HG03196 (cell line): ENCODE measurements around the gene MIGA1.
"Not testable (repeated sequence)": the region's sequence is repeated elsewhere in the genome, so short reads cannot be mapped to it uniquely, and the experiment has no call there.

Experiments used
- ATAC-seq: cut with Tn5 transposase; IDR thresholded peaks from one replicate; pipeline ENCODE4 v1.9.1; 2021; ENCODE audit not compliant: unreplicated experiment

Gene MIGA1

GRCh38 chr1:77797991-77798390 is 18.5 kb downstream of the MIGA1 start:
- ATAC-seq, result no peak

GRCh38 chr1:77802026-77802425 is 22.6 kb downstream of the MIGA1 start:
- ATAC-seq, result no peak

DNA sequence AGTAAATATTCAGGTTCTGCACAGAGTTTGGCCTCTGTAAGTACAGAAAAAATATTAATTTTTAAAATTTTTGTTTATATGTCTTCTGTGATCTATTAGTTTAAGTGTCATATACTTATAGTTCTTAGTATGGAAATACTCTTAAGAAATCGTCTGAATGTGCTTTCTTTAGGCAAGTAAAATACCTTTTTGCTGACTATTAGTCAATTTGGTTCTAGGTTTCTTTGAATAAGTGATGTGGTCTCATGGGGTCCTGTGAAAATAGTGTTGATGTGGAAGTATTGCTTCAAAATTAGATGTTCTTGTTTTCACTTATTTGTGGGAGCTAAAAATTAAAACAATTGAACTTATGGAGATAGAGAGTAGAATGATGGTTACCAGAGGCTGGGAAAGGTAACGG is 23.9 kb downstream of the MIGA1 start:
- ATAC-seq, result no peak

- ATAC-seq, result not testable (repeated sequence)
These were observed 30.5 kb downstream of the MIGA1 start for GRCh38 chr1:77809787-77810462.

GRCh38 chr1:77811589-77811988 is 32.1 kb downstream of the MIGA1 start:
- not testable (repeated sequence) for ATAC-seq

GRCh38 chr1:77817368-77818209 is 38.1 kb downstream of the MIGA1 start:
- no peak for ATAC-seq

DNA sequence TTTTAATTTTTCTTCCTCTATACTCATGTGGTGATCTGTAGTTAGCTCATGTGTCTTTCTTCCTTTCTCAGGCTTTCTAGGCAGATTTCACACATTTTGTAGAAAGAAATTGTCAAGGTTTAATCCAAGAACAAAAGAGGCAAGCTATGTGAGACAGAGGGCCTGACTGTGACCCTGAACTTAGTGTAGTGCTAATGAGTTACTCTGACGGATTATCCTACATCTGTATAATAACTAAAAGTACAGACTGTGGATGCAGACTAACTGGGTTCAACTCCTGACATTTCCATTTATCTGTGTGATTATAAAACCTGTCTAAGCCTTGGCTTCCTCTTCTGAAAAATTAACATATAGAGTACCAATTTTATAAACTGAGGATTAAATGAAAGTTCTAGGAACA is 40.7 kb downstream of the MIGA1 start:
- no peak for ATAC-seq

DNA sequence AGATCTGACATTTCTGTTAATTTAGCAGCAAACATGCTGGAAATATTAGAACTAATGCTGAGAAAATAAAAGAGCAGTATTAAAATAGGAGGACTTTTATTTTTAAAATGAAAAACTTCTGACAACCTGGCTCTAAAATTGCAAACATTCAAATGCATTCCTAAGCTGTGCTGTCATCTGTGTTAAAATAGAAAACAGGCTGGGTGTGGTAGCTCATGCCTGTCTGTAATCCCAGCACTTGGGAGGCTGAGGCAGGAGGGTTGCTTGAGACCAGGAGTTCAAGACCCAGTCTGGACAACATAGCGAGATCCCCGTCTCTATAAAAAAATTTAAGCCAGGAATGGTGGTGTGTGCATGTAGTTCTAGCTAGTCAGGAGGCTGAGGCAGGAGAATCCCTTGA is 44.6 kb downstream of the MIGA1 start:
- ATAC-seq, result no peak

DNA sequence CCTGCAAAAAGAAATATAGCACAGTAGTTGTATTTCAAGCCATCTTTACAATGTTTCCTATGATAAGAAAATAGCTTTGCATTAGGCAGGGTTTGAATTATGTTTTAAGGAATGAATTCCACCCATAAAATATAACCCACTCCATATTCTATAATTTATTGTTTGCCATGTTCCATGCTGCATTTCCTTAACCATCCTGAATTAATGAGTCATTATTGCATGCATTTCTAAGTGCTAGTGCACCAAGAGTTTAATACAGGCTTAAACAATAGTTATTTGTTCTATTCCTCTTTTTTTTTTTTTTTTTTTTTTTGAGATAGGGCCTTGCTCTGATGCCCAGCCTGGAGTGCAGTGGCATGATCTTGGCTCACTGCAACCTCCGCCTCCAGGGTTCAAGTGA is 45.2 kb downstream of the MIGA1 start:
- ATAC-seq, result no peak

- no peak for ATAC-seq
These were observed 45.8 kb downstream of the MIGA1 start for GRCh38 chr1:77825131-77825709.

DNA sequence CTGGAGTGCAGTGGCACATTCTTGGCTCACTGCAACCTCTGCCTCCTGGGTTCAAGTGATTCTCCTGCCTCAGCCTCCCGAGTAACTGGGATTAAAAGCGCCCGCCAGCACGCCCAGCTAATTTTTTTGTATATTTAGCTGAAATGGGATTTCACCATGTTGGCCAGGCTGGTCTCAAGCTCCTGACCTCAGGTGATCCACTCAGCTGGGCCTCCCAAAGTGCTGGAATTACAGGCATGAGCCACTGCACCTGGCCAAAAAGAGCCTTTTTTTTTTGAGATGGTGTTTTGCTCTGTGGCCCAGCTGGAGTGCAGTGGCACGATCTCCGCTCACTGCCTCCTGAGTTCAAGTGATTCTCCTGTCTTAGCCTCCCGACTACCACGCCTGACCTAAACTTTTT is 47.4 kb downstream of the MIGA1 start:
- not testable (repeated sequence) for ATAC-seq

- ATAC-seq, result no peak
These were observed 48.6 kb downstream of the MIGA1 start for GRCh38 chr1:77828098-77828497.

DNA sequence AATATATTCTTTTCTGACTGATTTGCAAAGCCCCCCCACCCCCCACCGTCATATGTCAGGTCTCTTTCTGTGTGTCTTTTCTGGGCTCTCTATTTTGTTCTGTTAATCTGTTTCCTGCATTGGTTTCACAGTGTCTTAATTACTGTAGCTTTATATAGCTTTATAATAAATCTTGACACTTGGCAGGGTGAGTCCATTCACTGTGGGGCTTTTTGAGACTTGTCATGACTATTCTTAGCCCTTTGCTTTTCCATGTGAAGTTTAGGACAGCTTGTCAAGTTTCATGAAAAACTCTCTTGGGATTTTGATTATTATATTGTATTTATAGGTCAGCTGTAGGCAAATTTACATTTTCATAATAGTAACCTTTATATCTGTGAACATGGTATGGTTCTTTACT is 50.4 kb downstream of the MIGA1 start:
- no peak for ATAC-seq

GRCh38 chr1:77830946-77831345 is 51.5 kb downstream of the MIGA1 start:
- ATAC-seq, result no peak

GRCh38 chr1:77831566-77831965 is 52.1 kb downstream of the MIGA1 start:
- no peak for ATAC-seq

DNA sequence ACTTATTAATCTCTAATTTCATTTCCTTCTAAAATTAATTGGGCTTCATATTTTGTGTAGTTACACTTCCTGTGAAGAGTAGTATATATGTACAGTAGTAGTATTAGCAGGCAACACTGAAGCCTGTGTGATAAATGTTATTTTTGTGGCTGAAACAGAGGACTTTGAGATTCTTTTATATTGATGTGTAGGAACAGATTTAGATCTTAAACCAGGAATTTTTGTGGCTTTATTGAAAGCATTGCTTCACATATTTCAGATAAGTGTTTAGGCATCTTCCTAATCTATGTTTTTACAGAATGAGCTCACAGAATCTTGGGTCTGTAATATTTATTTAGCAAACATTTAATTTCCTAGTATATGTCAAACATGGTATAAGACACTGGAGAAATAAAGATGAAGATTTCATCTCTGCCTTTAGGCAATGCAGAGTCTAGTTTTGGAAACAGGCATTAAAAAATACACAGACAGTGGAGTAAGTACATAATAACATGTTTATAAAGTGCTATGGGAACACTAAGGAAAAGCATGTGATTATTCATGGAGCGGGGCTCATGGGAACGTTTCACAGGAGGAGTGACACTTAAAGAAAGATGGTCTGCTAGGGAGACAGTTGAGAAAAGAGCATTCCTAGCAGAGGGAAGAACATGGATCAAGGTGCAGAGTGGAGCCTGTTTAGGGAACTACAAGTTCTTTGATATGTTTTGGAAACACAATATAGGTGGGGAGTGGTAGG is 52.7 kb downstream of the MIGA1 start:
- no peak for ATAC-seq

DNA sequence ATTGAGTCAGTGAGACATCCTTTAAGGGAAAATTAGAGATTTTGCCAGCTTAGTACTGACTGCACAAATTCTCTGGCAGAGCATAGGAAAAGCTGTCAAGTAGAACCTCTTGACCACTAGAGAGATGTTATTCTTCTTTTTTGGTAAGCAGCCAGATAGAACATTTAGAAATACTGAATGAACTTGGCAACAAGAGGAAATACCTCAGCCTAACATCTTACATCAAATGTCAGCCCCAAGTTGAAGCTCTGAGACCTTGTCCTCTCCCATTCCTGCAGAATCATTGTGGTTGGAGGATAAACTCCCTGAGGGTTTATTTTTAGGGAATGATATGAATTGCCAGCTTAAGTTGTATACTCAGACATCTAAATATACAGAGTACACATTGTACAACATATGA is 53.5 kb downstream of the MIGA1 start:
- ATAC-seq, result no peak

- no peak for ATAC-seq
These were observed 54.2 kb downstream of the MIGA1 start for GRCh38 chr1:77833521-77834100.

DNA sequence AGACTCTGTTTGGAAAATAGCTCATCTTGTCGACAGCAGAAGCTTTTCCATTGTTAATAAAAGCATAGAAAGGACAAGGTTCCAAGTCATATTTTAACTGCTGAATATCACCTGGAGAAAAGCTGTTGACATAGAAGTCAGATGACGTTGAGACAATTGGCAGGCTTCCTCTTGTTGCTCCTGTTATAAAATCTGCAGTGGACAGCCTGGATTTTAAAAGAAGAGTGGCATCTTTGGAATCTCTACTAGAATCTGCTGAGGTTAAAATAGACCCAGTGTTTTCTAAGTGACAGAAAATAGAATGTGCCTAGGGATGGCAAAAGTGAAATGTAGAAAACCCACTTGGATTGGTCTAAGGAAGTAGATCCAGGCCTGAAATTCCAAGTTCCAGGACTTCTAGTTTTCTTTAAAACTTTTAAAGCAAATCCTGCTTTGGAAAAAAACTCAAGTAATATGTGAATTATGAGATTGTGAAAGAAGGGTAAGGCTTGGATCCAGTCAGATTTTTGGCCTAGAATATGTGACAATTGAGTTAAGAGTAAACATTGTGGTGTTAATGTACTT is 55.4 kb downstream of the MIGA1 start:
- no peak for ATAC-seq

GRCh38 chr1:77841574-77841973 is 62.1 kb downstream of the MIGA1 start:
- ATAC-seq, result no peak

DNA sequence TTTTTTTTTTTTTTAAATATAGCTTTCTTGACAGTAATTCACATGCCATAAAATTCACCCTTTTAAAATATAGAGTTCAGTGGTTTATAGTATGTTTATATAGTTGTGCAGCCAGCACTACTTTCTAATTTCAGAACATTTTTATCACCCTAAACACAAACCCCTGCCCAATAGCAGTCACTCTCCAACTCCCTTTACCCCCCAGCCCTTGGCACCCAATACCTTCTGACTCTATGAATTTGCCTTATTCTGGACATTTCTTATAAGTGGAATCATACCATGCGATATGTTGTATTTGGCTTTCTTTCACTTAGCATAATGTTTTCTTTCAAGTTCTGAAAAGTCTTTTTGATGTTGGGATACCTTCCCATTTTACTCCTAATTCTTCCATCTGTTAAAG is 66.5 kb downstream of the MIGA1 start:
- ATAC-seq, result no peak
